HuH-7 (cell line): ENCODE measurements around the gene SLC38A1.
"Not testable (repeated sequence)": the region's sequence is repeated elsewhere in the genome, so short reads cannot be mapped to it uniquely, and the experiment has no call there.

Experiments
- DNase-seq: peaks from one replicate; pipeline ENCODE4 v3.0.0; 2011; ENCODE audit warnings: low spot score

SLC38A1 gene

DNA sequence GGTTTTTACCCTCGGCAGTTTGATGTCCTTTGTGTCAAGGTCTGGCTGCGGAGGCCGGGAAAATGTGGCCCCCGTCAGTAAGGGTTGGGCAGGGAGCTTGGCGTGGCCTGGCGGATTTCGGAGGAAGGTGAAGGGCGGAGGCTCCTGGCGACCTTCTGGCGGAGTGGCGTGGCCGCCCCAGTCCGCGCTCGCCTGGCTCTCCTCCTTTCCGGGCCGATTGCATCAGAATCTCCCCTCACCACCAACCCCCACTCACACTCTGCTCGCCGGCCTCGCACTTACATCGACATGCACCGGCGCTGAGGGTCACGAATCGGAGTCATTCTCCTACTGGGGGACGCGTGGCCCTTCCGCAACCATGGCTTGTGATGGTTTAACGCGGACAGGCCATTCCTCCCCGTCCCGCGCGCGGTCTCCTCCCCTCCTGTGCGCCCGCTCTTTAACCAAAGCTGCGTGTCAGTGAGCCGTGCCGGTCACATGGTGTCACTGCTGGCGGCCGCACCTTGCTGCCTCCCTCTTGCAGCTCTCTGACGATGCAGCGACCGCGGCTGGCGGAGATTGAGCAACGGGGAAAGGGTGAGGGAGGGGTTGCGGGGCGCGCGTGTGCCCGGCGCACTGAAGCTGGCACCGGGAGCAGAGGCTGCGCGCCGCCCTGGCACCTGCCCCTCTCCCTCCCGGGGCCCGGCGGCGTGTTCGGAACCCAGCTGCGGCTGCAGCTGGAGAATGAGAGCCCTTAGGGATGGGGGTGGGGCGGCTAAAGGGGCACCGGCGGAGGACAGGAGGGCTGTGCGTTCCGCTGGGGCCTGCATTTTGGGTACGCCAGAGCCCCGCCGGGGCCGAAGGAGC, at the start of gene SLC38A1:
TSS of gene SLC38A1 (minus strand) at position 461 of the 846 bp plus-strand sequence. CDS start 29,243 bp downstream, outside the sequence.
- DNase-seq: peak; percentile 87

DNA sequence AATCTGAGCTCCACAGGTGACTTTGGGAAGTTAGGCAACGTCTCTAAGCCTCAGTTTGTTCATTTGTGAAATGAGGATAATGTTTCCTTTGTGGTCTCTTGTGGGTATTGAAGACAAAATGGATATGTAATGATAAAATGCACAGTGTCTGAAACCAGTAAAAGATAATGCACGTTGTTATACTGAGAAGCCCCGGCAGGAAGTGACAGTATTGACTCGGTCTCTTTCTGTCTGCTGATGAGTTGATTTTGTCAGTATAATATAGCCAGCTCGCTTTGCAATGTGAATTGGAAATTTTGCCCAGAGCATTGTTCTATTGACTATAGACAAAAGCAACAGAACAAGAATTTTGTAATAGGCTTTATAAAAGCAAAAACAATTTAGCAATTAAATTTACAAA, 49.2 kb upstream of the SLC38A1 start:
- no peak for DNase-seq

DNA sequence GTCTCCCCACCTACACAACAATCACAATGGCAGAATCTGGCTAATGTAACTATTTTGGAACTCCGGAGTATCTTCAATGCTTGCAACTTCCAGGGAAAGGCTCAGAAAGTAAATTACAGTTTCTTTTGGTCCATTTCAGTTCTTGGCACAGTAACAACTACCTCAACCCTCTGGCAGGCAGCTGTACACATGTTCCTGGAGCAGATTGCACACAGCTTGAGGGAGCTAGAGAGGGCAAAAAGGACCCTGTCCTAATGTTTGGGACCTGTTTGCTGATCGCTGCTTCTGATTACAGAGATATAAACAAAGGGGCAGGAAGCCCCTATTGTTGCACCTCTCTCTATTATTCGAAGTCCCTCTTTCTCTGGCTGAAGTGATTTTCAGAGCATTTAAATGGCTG, 35.2 kb upstream of the SLC38A1 start:
- no peak for DNase-seq

DNA sequence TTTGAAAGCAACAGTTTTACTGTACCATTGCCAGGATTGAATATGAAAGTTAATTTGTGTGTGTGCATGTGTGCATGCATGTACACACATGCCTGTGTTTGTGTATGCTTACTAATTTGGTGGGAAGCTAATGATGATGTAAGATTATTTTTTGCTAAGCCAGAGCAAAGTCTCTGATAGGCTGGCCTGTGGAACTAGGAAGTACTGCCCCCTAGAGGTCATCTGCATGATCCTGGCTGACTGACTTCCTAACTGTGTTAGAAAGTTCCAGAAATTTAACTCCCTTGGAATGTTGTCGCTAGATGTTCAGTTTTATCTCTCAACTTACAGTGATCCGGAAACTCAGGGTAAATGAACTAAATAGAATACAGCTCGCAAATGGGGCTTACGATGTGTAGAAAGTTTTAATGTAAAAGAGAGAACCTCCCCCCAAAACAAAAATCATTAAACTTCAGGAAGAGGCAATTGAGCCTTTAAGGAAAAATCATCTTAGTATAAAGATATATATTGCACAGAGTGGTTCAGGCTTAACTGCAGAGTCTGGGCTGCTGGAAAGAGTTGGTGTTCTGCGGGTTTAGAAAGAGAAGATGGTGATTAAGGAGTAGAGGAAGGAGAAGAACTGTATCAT, 34.3 kb upstream of the SLC38A1 start:
- DNase-seq: no peak

DNA sequence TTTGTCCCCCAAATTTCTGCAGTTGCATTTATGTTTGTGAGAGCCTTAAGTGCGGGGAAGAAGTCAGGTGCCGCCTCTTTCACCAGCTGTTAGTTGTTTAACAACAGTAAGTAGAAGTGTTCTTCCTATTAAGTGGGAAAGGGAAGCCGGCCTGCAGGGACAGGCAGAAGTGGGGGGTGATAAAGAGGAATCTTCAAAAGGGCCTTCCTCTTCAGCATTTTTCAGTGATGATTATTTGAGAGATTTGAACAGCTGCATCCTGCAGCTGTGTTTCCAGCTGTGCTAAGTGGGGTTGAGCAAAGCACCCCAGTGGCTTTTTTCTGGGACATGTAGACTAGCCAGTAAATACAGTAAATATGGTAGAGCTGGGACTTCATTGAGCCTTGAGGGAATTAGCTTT, 32.1 kb upstream of the SLC38A1 start:
- DNase-seq: no peak

DNA sequence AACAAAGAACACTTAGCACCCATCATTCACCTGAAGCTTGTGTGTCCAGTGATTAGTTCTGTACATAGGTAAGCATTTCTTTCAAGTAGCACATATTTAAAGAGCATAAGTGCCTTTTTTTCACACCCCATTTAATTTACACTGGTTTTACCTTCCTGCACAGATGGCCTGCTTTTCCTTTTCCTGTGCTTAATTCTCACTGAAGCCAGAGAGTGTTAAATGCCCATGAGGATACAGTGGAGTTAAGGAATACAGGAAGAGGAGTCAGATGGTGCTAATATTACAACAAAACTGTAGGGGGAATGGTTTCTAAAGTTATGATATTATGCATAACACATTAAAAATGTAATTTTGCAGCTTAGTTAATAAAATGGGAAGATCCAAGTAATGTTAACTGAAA, 31.0 kb upstream of the SLC38A1 start:
- no peak for DNase-seq

DNA sequence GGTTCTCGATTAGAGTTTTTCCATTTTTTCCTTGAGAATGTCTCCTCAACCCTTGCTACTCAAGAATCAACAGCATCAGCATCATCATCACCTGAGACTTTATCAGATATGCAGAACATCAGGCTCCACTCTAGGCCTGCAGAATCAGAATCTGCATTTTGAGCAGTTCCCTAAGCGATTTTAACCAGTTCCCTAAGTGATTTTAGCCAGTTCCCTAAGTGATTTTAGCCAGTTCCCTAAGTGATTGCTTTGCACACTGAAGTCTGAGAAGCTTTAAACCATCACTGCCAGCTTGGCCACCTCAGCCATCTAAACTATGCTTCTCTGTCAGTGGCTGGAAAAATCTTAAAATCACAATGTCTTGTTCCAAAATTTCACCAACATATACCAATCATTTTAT, 29.4 kb upstream of the SLC38A1 start:
- no peak for DNase-seq

DNA sequence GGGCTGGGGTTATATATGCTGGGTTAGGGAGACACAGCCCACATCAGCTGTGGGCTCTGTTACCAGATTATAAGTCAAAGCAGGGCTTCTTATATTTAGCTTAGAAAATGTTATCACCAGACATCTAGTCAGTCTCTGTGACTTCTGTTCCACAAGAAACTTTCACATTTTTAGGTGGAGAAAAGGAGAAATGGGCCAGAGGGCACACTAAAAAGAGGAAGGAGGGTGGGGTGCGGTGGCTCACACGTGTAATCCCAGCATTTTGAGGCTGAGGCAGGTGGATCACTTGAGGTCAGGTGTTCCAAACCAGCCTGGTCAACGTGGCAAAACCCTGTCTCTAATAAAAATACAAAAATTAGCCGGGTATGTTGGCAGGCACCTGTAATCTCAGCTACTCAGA, 28.0 kb upstream of the SLC38A1 start:
- DNase-seq: no peak

DNA sequence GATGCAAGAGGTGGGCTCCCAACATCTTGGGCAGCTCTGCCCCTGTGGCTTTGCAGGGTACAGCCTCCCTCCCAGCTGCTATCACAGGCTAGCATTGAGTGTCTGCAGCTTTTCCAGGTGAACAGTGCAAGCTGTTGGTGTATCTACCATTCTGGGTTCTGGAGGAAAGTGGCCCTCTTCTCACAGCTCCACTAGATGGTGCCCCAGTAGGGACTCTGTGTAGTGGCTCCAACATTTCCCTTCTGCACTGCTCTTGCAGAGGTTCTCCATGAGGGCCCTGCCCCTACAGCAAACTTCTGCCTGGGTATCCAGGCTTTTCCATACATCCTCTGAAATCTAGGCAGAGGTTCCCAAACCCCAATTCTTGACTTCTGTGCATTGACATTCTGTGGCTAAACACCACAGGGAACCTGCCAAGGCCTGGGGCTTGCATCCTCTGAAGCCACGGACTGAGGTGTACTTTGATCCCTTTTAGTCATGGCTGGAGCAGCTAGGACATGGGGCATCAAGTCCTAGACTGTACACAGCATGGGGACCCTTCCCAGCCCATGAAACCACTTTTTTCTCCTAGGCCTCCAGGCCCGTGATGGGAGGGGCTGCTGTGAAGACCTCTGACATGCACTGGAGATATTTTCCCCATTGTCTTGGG, 24.0 kb upstream of the SLC38A1 start:
- no peak for DNase-seq

DNA sequence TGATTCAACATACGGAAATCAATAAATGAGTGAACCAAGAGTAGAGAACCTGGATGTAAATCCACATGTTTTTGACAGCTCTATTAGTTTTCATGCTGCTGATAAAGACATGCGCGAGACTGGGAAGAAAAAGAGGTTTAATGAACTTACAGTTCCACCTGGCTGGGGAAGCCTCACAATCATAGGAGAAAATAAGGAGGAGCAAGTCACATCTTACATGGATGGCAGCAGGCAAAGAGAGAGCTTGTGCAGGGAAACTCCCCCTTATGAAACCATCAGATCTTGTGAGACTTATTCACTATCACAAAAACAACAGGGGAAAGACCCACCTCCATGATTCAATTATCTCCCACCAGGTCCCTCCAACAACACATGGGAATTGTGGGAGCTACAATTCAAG, 23.1 kb upstream of the SLC38A1 start:
- not testable (repeated sequence) for DNase-seq

DNA sequence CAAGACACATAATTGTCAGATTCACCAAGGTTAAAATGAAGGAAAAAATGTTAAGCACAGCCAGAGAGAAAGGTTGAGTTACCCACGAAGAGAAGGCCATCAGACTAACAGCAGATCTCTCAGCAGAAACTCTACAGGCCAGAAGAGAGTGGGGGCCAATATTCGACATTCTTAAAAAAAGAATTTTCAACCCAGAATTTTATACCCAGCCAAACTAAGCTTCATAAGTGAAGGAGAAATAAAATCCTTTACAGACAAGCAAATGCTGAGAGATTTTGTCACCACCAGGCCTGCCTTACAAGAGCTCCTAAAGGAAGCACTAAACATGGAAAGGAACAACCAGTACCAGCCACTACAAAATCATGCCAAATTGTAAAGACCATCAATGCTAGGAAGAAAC, 16.3 kb upstream of the SLC38A1 start:
- DNase-seq: not testable (repeated sequence)

DNA sequence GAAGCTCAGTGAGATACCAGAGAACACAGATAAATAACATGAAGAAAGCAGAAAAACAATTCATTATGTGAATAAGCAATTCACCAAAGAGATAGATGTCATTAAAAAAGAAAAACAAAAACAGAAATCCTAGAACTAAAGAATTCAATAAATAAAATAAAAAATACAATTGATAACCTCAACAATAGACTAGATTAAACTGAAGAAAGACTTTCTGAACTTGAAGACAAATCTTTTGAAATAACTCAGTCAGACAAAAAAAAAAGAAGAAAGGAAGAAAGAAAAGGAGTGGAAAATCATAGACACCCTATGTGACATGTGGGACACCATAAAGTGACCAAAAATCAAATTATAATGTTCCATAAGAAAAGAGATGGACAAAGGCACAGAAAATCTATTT, 14.0 kb upstream of the SLC38A1 start:
- DNase-seq: no peak

DNA sequence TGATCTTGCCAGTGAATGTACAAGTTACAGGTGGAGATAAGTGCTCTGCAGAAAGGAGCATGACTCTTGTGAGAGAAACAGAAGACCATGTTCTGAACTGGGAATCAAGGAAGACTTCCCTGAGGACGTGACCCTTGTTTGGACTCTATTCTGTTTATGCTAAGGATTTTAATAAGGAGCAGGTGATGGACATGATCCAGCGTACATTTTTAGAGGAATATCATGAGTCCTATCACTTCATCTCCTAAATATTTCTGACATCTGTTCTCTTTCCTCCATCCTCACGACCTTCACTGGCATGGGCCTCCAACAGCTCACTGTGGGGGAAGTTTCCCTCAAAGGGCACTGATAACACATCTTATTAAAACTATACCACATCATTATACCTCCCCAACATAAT, 7.9 kb upstream of the SLC38A1 start:
- DNase-seq: no peak

DNA sequence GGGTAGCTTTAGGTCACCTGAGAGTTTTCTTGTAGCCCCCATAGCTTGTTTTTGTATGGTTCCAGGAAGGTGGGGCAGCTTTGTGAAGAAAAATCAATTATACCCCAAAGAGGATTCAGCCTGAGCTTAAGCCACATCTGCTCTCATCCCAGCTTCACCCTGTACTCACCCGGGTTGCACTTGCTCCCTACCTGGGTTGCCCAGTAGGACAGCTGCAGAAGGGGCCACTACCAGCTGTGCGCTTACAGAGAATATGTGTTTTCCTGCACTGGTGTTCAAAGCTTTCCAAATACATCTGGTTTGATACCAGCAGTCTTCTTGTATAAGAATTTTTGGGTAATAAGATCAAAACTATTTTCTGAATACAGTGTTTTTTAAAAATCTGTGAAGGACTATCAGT, 3.0 kb upstream of the SLC38A1 start:
- DNase-seq: no peak

DNA sequence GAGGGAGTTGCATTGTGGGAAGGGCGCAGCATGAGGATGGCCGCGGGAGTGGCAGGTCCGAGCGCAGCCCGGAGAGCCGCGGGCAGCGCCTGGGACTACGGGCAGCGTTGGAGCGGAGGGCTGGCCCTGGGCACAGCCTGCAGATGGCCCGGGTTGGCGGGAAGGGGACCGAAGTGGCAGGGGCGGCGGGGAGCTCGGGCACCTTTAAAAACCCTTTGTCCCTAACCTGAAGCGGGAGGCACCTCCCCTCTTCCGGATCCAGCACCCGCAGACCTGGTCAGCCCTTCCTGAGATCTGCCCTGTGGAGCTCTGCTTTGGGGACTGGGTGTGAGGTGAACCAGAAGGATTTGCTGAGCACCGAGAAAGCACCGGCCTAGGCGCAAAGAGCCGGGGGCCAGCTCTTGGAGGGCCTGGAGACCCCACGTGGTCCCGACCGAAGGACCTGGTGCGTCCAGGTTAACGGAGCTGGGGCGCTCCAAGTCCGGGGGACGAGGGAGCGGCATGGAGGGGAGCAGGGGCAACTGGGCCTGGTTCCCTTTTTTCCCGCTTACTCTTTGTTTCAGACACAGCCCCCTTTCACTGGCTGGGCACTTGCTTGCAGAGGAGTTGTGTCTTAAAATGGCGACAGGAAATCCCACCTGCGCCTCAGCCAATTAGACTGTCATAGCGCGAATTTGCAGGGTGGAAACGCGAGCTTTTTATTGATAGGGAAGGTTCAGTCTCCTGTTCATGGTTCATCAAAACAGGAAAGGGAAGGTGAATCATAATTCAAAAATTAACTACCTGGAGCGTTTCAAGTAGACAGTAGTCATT, 792 bp upstream of the SLC38A1 start:
- peak; percentile 62 for DNase-seq

DNA sequence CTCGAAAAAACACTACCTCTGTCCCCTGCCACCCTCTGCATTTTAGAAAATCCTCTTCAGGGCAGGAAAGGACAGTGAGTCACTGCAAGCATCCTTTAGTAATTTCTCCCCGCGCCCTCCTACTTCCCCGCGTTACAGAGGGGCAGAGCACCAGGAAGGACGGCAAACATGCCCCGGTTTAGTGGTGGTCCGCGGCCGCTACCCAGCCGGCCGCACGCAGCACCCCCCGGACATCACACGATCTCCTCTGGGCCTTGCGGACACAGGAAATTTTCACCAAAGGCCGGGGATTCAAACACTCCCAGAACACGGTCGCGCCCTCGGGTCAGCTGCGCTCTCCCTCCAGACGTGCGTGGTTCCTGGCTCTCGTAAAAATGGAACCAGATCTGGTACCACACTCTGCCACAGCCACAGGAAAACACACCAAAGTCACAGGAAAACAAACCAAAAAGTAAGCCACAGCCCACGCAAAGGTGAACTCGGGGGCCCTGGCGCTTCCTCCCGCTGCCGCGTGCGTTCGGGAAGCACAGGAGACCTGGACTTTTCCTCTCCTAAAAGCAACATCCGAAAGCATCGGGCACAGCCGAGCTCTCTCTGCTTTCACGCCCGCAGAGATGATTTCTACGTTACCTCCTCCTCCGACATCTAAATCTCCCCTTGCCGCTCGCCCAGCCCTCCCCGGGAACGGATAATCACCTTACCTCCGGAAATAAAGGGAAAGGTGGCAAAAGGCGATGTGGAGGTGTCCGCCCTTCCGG, 839 bp downstream of the SLC38A1 start:
- no peak for DNase-seq

DNA sequence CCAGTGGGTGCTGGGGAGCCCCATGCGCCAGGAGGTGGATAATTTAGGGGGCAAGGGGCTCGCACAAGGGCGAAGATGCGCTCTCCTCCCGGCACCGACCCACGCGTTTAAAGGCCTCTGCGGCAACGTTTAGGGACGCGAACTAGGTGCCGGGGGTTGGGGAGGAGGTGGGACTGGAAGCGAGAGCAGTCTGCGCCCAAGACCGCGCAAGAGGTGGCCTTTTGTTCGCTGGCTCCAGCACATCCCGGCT, 1.3 kb downstream of the SLC38A1 start:
- no peak for DNase-seq

DNA sequence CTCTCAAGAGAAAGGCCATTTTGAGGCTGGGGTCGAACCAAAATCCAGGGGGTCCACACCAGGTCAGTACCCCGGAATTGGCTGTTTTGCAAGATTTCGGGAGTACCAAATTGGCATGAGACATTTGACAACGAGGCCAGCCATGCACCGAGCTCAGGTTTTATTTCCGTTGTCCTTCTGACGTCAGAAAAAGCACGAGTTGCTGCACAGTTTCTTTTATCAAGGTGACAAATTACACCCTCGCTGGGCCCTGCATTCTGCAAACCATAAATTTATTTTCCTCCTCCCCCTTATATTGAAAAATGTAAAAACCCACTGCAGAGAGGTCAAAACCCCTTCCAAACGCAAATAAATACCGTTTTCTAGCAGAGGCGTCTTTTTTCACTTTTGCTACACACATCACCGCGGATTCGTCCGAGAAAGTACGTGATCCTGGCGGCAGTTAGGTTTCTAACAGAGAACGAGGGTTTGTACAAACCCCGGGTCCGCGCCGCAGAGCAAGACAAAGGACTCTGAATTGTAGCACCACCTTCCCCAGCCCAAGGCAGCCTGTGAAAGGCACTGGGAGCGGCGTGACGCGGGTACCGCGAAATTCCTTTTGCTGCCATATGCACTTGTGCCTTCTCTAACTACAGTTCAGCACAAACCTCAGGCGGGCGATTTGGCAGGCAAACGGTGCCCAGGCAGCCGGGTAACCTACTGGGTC, 1.8 kb downstream of the SLC38A1 start:
- DNase-seq: no peak

DNA sequence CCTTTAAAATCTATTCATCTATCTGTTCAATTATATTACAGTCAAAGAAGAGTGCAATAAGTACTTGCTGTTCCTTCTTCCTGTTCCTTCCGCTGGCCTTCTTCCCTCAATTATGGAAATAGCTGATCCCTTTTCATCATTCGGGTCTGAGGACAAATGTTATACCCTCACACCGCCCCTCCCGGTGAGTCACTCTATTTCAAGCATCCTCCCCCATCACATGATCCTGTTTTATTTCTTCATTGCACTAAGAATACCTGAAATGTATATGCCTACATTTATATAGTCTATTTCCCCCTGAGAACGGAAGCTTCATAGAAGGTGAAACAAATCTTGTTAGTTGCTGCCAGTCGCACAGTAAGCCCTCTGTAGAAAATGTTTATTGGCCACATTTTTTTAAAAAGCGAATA, 2.5 kb downstream of the SLC38A1 start:
- DNase-seq: no peak

DNA sequence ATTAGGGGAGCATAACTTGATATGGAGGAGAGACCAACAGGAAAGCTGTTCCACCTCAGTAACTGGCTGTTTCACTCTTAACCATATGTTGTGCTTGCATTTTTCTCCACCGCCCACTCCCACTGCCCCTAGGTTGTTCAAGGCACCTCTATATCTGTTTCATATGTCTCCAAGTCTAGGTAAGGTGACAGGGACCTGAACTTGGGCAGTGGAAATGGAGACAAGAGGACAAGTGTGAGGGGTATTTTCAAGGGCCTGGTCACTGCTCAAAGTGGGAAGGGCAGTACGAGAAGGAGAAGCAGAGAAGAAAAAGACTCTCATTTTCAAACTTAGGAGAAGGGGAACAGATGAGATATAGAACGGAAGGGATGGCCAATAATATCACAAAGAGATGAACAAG, 3.1 kb downstream of the SLC38A1 start:
- no peak for DNase-seq

DNA sequence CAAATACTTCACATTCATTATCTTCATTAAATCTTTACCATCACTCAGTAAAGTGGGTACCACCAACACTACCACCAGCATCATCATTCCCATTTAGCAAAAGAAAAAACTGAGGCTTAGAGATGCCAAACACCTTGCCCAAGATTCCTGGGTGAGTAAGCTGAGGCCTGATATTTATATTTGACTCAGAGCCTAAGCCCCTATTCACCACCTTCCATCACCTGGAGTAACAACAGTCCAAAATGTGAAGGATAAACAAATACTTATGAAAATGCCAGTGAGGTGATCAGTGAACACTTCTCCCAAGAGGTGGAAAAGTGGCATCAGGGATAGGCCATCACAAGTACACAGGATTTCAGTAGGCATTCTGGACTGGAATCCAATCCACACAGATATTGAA, 3.7 kb downstream of the SLC38A1 start:
- no peak for DNase-seq
